Measurements from ENCODE around the gene IFTAP.

GRCh38 chr11:36617543-36618362 is 23.5 kb downstream of the IFTAP start:
- TF ChIP-seq CTCF (IDR thresholded peaks at IDR 0.05) = no peak
- TF ChIP-seq SP1 (CRISPR knock-in tag; conservative IDR thresholded peaks at IDR 0.05) = no peak
- TF ChIP-seq, protein P1, sequence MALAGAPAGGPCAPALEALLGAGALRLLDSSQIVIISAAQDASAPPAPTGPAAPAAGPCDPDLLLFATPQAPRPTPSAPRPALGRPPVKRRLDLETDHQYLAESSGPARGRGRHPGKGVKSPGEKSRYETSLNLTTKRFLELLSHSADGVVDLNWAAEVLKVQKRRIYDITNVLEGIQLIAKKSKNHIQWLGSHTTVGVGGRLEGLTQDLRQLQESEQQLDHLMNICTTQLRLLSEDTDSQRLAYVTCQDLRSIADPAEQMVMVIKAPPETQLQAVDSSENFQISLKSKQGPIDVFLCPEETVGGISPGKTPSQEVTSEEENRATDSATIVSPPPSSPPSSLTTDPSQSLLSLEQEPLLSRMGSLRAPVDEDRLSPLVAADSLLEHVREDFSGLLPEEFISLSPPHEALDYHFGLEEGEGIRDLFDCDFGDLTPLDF (CRISPR knock-in tag; IDR thresholded peaks at IDR 0.05) = no peak
- TF ChIP-seq GABPB1 (CRISPR knock-in tag; IDR thresholded peaks at IDR 0.05) = no peak
